DMS 273 (cell line): ENCODE data around the gene NHS.

Source experiments
- DNase-seq: peaks from one replicate; lab custom pipeline; 2025; ENCODE audit not compliant: unreplicated experiment; lab: John Stamatoyannopoulos, UW

NHS gene

GRCh38 chrX:17374619-17375366, at the start of gene NHS:
Gene NHS (plus strand): TSS chrX:17375200. CDS start chrX:17375758, 558 bp downstream.
- peak; percentile 91 for DNase-seq

- DNase-seq: no peak
Measured at GRCh38 chrX:17328837-17329236, 46.2 kb upstream of the NHS start.

GRCh38 chrX:17336377-17336776, 38.6 kb upstream of the NHS start:
- no peak for DNase-seq

- no peak for DNase-seq
Measured at GRCh38 chrX:17355976-17356375, 19.0 kb upstream of the NHS start.

GRCh38 chrX:17359500-17359899, 15.5 kb upstream of the NHS start:
- no peak for DNase-seq

DNA sequence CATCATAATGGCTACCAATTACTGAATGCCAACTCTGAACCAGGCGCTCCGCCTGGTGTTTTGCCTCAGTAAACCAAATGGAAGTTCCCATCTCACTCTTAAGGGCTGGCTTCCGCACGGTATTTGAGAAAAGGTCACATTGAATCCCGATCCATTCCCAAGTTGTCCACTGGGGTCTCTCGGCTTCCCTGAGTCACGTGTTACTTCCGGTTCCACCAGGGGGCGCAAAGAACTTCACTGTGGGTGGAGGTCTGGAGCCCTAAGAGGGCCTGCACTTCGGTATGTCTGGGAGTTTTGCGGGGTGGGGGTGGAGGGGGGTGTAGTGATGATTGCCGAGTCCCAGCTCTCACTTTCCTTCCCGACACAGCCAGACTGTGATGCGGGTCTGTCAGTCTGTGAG, 13.4 kb upstream of the NHS start:
- DNase-seq: peak; percentile 75

DNA sequence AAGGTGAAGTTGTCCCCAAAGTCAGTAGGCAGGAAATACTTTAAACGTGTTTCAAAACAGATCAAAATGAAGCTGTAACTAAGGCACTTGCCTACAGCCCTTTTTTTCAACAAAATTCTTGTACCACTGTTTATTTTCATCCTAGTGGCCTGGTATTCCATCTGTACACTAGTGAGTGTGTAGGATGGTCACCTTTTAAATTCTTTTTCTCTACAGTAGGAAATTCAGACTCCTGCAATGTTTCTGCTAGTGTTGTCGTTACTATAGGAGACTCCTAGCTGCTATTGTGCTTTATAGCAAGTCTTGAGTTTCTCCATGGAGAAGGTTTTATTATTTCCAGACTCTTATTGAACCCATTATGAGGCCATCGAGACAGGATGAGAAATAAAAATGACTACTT, 7.0 kb upstream of the NHS start:
- DNase-seq: no peak

GRCh38 chrX:17369309-17369708, 5.7 kb upstream of the NHS start:
- DNase-seq: no peak

DNA sequence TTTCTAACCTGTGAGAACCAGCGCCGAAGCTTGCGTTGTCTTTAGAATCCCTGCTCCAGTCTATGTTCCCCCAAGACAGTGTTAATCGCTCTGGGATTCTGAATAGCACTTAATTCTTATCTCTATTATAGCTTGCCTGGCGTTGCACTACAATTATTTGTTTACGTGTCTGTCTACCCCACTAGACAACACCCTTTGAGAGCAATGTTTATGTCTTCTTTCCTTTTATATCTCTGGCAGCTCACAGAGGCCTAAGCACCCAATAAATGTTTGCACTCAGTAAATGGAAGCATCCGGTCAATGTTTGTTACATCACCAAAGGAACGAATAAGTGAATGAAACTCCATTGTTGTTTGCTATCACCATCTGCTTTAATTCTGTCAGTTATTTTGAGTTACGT, 4.8 kb upstream of the NHS start:
- no peak for DNase-seq

- DNase-seq: no peak
Measured at GRCh38 chrX:17372052-17372451, 2.9 kb upstream of the NHS start.

DNA sequence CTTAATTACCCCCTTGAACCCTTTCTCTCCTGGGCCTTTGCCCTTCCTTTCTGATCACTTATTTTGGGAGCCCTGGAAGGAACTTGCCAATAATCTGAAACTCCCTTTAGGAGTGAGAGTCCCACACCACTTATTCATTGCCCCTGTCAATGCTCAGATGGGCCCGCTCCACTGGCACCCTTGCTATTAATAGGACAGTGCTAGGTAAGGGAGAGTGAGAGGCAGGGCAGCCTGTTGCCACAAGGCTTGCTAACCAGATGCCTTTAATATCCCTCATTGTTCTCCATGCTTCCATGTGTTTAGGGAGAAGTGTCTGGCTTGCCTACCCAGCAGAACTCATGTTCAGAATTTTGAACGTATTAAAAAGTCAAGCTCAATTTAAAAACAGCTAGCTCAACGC, 1.7 kb upstream of the NHS start:
- no peak for DNase-seq

GRCh38 chrX:17375367-17375636, 302 bp downstream of the NHS start:
- peak; percentile 47 for DNase-seq

DNA sequence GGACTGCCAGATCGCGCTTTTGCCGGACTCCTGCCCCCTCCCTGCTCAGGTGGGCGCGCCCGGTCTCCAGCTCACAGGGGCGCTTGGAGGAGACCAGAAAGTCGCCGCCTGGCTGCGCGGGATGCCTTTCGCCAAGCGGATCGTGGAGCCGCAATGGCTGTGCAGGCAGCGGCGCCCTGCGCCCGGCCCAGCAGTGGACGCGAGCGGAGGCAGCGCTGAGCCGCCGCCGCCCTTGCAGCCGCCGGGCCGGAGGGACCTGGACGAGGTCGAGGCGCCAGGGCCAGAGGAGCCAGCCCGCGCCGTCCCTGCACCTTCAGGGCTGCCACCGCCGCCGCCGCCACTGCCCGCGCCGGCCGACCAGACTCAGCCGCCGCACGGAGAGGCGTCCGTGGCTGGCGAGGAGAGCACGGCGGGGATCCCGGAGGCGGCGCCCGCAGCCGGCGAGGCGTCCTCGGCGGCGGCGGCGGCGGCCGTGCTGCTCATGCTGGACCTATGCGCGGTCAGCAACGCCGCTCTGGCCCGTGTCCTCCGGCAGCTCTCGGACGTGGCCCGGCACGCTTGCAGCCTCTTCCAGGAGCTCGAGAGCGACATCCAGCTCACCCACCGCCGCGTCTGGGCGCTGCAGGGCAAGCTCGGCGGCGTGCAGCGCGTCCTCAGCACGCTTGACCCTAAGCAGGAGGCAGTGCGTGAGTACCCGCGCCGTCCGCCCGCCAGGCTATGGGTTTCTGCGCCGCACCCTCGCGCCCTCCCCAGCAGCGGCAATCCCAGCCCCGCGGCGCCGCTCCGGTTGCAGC, 834 bp downstream of the NHS start:
- peak; percentile 58 for DNase-seq

DNA sequence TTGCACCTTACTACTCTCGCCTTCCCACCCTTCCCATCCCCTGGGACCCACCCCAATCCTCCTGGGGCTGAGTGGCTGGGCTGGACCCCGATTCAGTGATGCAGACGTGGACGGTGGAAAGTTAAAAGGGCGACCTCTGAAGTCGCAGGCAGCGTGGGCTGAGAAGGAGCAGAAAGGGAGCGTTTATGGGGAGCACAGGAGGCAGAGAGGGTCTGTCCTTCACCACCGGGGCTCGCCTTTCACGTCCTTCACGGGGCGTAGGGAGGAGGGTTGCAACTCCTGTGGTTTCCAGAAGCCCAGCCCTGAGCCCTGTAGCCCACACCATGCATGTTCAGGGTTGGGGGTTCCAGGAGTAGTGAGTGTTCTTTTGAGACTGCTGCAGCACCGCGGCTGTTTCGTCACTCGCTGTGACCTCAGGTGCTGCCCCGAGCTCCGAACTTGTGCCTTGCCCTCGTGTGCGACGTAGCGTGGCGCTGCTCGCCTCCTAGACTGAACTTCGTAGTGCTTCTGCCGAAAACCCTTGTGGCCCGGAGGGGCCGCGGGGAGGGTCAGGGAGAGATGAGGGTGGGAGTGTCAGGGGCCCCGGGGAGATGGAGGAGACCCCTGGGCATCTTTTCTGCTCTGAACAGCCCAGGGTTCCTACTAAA, 1.6 kb downstream of the NHS start:
- DNase-seq: peak; percentile 46

DNA sequence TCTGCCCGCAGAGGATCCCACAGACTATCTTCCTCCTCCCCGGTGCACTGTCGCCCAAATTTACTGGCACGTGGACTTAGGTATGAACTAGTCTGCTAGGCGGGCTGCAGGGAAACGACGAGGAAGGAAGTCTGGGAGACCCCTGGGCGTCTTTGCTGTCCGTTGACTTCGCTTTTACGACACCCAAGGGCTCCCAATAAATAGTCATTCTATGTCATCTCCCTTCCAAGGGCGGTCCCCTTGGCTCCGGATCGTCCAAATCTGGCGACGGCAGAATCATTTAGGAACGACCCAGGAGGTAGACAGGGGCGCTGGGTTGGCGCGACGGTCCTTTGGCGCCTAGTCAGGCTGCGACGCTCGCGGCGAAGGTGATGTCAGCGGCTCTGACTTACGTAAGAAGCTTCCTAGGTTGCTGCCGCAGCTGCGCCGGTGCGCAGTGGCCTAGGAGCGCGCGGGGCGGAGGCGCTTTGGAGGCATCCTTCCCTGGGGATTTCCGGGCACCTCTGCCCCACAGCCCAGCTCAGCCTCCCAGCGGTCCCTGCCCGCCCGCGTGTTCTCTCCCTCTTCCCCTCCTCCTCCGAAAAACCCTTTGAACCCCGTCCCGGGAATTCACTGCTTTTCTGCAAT, 2.2 kb downstream of the NHS start:
- DNase-seq: peak; percentile 61

- DNase-seq: no peak
Measured at GRCh38 chrX:17377795-17378194, 2.8 kb downstream of the NHS start.

DNA sequence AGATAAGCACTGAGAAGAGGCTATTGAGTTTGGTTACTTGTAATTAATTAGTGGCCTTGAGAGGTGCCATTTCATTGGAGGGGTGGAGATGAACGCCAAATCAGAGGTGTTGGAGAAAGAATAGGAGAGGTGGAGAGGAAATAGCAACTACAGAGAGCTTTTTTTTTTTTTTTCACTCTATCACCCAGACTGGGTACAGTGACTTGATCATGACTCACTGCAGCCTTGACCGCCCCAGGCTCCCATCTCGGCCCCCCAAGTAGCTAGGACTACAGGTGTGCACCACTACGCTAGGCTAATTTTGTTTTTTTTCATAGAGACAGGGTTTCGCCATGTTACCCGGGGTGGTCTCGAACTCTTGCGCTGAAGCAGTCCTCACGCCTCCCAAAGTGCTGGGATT, 5.2 kb downstream of the NHS start:
- DNase-seq: no peak

DNA sequence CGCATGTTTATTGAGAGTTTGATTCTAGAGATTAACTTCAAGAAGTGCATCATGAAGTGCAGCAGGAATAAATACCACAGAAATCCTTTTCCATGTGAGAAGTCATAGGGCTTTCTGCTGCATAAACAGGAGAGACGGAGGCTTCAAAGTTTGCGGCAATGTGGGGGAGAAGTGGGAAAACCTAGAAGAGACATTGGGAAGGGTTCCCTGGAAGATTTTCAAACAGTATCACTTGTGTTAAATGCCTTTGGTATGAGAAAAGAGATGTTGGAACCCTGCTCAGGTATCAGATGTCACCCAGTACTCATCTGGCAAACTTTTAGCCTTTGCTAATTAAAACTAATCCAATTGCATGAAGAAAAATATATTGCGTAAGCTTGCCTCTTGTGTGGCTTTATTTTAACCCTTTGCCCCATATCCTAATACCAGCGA, 15.4 kb downstream of the NHS start:
- DNase-seq: no peak

- no peak for DNase-seq
Measured at GRCh38 chrX:17395154-17395553, 20.2 kb downstream of the NHS start.

DNA sequence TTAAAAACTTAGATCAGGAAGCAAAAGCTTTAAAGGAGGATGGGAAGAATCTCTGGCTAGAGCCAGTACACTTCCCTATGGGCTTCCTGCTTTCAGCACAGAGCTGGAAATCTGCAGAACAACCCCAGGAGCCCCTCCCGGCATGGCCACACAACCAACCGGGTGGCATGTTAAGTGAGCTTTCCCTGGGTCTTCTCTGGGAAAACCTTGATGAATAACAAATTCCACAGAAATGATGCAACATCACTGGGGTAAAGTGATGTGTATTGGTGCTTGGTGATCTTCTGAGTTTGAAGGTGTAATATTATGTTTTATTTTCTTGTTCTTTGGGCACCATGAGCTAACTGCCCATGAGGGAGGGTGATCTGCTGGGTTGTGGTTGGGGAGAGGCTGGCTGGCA, 22.1 kb downstream of the NHS start:
- DNase-seq: no peak

DNA sequence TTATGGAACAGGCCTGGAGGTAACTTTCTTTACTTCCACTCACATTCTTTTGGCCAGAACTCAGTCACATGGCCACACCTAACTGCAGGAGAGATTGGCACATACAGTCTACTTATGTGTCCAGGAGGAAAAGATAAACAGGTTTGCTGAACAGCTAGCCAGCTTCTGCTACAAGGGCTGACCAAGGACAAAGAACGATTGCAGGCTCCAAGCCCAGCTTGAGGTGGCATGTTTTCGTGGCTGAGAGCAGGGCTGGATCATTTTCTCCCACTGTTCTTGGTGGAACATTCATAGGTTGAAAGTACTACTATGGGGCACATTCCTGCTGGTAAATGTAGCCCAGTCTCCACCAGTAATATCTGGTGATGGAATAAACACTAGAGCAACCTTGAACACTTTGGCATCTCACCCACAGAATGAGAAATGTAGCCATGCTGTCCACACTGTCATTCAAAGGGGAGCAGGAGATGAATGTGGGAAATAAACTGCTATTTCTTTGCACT, 28.2 kb downstream of the NHS start:
- DNase-seq: no peak

DNA sequence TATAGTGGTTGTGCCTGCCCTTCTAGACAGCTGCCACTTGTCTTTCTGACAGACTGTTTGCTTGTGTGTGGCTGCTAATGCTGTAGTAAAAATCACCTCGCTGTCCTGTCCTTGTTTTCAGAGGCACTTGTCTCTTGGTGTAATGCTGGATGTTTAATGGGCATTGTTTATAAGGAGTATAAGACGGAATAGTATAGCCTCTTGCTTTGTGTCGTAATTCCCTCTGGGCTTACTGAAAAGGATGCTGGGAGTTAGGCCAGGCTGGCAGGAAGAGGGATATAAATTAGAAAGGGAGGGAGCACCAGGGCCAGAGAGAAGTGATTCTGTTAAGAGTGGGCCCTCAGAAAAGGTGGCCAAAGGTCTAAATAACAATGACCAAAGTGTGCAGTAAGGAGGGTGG, 29.0 kb downstream of the NHS start:
- DNase-seq: no peak
